ENCODE results near the gene LCP2. TPM values are rescaled to one million over a fixed set of nuclear protein-coding genes. Genes with fewer than 3 reads are reported as not detected.

Gene LCP2
- polyA plus RNA-seq, 1 experiment = not detected

- CTCF ChIA-PET = no interaction called here
- POLR2A ChIA-PET = no interaction called here
- Histone ChIP-seq H3K4me3 (ENCODE audit: low read depth, low read length) (no peak overlapping the region), H3K27me3 (ENCODE audit: control insufficient read depth, insufficient read depth, low read length) (no peaks in the 10 kb centered on the region), H3K36me3 (ENCODE audit: control insufficient read depth, insufficient read depth, low read length) (no peaks in the 10 kb centered on the region)
- no peak for TF ChIP-seq CTCF (IDR thresholded peaks at IDR 0.05; ENCODE audit: insufficient read depth, low read depth, low read length)
- no peak for DNase-seq (ENCODE audit: low read depth)
Observed at GRCh38 chr5:170341545-170341944, 44.0 kb upstream of the LCP2 start.

GRCh38 chr5:170339780-170340167 lies 42.2 kb upstream of the LCP2 start:
- no peaks in the 10 kb centered on the region for H3K27me3 ChIP-seq (ENCODE audit: control insufficient read depth, insufficient read depth, low read length)
- no peak for DNase-seq (ENCODE audit: low read depth)
- no peak overlapping the region for H3K4me3 ChIP-seq (ENCODE audit: low read depth, low read length)
- ChIA-PET CTCF (no interaction called here), POLR2A (no interaction called here)
- TF ChIP-seq CTCF (IDR thresholded peaks at IDR 0.05; ENCODE audit: insufficient read depth, low read depth, low read length) = no peak
- H3K36me3 ChIP-seq (ENCODE audit: control insufficient read depth, insufficient read depth, low read length) = no peaks in the 10 kb centered on the region

GRCh38 chr5:170338933-170339779 lies 41.6 kb upstream of the LCP2 start:
- no peak for TF ChIP-seq CTCF (IDR thresholded peaks at IDR 0.05; ENCODE audit: insufficient read depth, low read depth, low read length)
- no peak for DNase-seq (ENCODE audit: low read depth)
- Histone ChIP-seq H3K36me3 (ENCODE audit: control insufficient read depth, insufficient read depth, low read length) (no peaks in the 10 kb centered on the region), H3K27me3 (ENCODE audit: control insufficient read depth, insufficient read depth, low read length) (no peaks in the 10 kb centered on the region), H3K4me3 (ENCODE audit: low read depth, low read length) (no peak overlapping the region)
- POLR2A ChIA-PET = no interaction called here
- CTCF ChIA-PET = interaction anchor here (0.6 kb wide), 1 partner anchor 232 kb away, joined by 3 read pairs; no protein-coding TSS in a partner anchor

GRCh38 chr5:170338291-170338690 lies 40.7 kb upstream of the LCP2 start:
- POLR2A ChIA-PET = no interaction called here
- H3K36me3 ChIP-seq (ENCODE audit: control insufficient read depth, insufficient read depth, low read length) = no peaks in the 10 kb centered on the region
- TF ChIP-seq CTCF (IDR thresholded peaks at IDR 0.05; ENCODE audit: insufficient read depth, low read depth, low read length) = no peak
- no peak for DNase-seq (ENCODE audit: low read depth)
- no peaks in the 10 kb centered on the region for H3K27me3 ChIP-seq (ENCODE audit: control insufficient read depth, insufficient read depth, low read length)
- H3K4me3 ChIP-seq (ENCODE audit: low read depth, low read length) = no peak overlapping the region
- CTCF ChIA-PET = interaction anchor here (0.6 kb wide), 1 partner anchor 232 kb away, joined by 3 read pairs; no protein-coding TSS in a partner anchor

GRCh38 chr5:170337045-170337733 lies 39.6 kb upstream of the LCP2 start:
- no peak overlapping the region for H3K4me3 ChIP-seq (ENCODE audit: low read depth, low read length)
- CTCF ChIA-PET = interaction anchor here (0.6 kb wide), 1 partner anchor 341 kb away, joined by 3 read pairs; no protein-coding TSS in a partner anchor
- H3K27me3 ChIP-seq (ENCODE audit: control insufficient read depth, insufficient read depth, low read length) = no peaks in the 10 kb centered on the region
- POLR2A ChIA-PET = no interaction called here
- no peak for DNase-seq (ENCODE audit: low read depth)
- TF ChIP-seq CTCF (IDR thresholded peaks at IDR 0.05; ENCODE audit: insufficient read depth, low read depth, low read length) = no peak
- no peaks in the 10 kb centered on the region for H3K36me3 ChIP-seq (ENCODE audit: control insufficient read depth, insufficient read depth, low read length)

All from BJ (cell line).